ENCODE results near the gene NAT10.

The NAT10 gene

GRCh38 chr11:34111722-34112270 is 6.4 kb downstream of the NAT10 start:
- DNase-seq, result no peak

DNA sequence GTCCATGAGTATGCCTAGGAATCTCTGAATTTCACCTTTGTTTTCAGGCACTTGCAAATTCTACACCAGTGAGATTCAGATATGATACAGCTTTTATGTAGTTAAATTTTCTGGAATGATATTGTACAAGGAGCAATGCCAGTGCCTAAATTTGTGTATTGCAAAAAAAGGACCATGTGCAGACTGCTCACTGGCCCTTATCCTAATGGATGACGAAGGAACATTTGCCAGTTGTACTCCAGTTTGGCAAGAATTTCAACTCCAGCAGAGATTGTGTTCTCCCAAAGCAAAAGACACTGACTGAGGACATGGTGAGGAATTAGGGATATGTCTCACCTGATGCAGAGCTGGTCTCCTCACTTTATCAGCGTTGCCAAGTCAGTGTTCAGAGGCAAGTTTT is 8.6 kb downstream of the NAT10 start:
- no peak for DNase-seq

- DNase-seq, result no peak
Measured at GRCh38 chr11:34114471-34114870, 9.0 kb downstream of the NAT10 start.

DNA sequence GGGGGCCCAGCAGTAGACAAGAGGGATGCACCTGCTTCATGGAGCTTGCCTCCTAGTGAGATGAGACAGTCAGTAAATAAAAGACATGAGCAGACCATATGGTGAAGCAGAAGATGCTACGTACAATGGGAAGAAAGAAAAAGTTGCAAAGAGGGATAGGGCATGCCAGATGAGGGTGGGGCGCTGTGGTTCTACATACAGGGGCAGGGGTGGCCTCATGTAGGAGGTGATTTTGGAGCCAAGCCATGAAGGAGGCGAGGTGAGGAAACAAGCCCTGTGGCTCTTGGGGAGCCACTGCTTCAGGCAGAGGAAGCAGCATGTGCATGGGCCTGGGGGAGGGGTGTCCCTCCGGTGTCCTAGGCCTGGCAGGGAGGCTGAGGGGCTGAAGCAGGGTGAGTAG is 15.2 kb downstream of the NAT10 start:
- DNase-seq, result no peak

DNA sequence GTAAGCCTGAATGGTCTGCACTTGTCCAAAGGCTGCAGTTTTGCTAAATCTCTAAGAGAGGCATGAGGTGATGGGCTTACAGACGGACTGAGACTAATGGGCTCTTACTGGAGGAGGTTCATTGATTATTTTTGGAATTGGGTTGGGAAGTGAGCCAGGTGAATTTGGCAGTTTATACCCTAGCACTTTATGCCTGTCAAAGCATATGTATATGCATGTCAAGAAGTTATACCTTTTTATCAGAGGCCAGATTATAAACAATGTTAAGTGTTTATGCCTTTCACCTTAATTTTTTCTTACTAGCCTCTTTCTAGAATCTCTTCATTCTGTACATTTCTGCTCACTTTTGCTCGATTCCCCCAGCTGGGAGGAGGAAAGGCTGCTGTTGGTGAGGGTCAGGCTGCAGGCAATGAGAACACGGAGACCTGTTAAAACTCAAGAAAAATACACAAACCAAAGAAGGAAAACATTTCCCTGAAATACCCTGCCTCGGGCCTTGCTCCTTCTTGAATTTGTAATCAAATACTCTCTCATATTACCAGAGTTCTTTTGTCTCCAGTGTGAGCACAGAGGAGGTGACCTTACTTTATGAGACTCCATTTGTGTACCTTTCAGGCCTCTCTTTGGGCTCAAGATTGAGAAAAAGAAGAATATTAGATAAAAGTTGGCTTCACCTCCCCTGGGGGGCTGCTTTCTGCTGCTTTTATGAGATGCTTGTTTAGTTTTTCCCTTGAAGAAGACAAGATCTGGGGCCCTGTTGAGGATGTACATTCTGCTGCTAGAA is 19.6 kb downstream of the NAT10 start:
- DNase-seq, result no peak

- DNase-seq, result no peak
Measured at GRCh38 chr11:34126959-34127848, 21.8 kb downstream of the NAT10 start.

GRCh38 chr11:34128824-34129223 is 23.4 kb downstream of the NAT10 start:
- no peak for DNase-seq

- no peak for DNase-seq
Measured at GRCh38 chr11:34132261-34132965, 27.0 kb downstream of the NAT10 start.

DNA sequence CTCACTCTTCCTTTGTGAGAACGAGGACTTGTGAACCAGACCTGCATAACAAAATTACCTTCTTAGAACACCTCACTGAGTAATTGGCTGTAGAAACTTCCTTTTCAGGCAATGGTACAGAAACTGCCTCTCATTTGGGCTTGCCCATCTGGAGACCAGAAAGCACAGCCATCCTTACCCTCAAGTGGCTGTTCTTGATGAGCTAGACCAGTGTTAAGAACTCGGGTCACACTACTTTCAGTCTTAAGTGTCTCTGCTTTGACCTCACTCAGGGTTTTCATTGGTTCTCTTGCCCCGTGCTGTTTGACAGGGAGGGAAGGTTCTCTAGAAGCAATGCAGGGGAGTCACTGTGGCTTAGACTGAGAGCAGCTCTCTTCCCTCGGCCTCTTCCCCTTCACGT is 29.3 kb downstream of the NAT10 start:
- no peak for DNase-seq

DNA sequence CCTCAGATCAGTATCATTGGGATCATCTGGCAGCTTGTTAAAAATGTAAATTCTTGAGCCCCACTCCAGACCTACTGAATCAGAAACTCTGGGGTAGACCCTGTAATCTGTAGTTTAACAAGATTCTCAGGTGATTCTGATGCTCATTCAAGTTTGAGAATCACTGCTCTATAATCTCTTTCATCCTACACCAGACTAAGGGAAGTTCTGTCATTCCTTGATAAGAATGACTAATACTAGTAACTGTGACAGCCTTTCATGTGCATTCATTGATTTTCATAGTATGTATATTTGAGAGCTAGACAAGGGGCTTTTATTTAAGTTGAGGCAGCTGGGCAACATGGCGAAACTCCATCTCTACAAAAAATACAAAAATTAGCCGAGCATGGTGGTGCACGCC is 30.0 kb downstream of the NAT10 start:
- DNase-seq, result no peak

- DNase-seq, result no peak
Measured at GRCh38 chr11:34136420-34136819, 31.0 kb downstream of the NAT10 start.

- DNase-seq, result no peak
Measured at GRCh38 chr11:34139346-34139745, 33.9 kb downstream of the NAT10 start.

- DNase-seq, result no peak
Measured at GRCh38 chr11:34140149-34140548, 34.7 kb downstream of the NAT10 start.

- DNase-seq, result no peak
Measured at GRCh38 chr11:34143048-34143447, 37.6 kb downstream of the NAT10 start.

GRCh38 chr11:34145073-34145472 is 39.6 kb downstream of the NAT10 start:
- DNase-seq, result no peak

GRCh38 chr11:34145847-34146381 is 40.5 kb downstream of the NAT10 start:
- no peak for DNase-seq

GRCh38 chr11:34146411-34146810 is 41.0 kb downstream of the NAT10 start:
- no peak for DNase-seq

- DNase-seq, result no peak
Measured at GRCh38 chr11:34146866-34147265, 41.4 kb downstream of the NAT10 start.

DNA sequence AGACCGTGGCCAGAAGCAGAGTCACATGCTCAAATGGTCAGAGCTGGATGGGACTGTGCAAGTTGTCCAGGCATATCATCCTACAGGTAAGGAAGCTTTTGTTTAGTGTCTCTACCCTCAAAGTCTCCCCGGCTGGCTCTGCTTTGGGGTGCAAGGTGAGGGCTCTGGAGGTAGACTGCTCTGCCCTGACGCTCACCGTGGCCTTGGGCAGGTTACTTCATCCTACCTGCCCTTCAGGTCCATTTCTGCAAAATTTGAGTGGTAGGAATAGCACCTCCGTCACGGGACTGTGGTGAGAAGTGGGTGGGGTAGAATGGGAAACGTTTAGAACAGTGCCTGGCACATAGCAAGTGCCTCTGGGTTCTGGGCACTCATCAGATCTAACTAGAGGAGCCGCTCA is 42.2 kb downstream of the NAT10 start:
- DNase-seq, result no peak

DNA sequence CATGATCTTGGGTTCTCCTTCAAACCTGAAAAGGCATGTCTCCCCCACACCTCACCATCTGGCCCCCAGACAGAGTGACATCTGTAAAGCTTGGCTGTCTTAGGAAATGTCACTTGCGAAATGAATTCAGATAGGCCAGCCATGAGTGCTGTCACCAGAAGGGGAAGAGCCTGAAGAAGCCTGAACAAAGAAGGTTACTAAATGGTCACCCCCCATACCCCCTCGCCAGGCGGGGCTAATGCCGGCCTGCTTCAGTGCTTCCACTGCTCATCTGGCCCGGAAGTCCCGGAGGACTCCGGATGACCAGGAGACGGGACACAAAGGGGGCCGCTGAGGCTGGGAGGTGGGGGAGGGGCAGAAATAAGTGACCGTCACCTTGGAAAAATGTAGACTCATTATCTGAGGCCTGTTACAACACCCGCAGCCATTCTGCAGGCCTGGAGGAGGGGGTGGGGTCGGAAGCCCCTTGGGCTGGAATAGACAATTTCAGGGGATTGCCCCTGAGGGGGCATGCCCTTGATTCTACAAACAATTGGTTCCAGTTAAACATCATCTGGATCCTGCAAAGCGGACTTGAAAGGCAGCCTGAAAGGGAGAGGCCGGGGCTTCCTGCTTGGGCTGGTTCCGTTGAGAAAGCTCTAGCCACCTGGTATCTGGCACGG is 43.2 kb downstream of the NAT10 start:
- DNase-seq, result no peak

- DNase-seq, result no peak
Measured at GRCh38 chr11:34149274-34149673, 43.8 kb downstream of the NAT10 start.

DNA sequence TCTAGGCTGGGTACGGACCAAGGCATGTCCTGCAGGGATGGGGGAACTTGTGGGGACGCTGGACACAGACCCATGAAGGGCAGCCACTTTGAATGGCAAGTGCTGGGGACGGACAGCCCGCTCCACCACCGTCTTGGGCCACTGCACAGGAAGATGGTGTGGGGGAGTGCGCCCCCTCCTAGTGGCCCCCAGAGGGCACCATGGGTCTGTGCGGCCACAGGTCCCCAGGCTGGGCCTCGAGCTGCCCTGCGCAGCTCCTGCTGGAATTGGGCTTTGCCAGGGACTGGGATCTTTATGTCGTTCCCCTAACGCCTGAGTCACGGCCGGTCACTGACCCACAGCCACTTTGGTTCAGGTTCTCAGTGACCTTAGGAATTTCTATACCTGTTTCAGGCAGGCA is 44.4 kb downstream of the NAT10 start:
- DNase-seq, result no peak
